Measurements from ENCODE around the gene RPE65. TPM values are rescaled to one million over a fixed set of nuclear protein-coding genes. Genes with fewer than 3 reads are reported as not detected.
"Not testable (repeated sequence)": the region's sequence is repeated elsewhere in the genome, so short reads cannot be mapped to it uniquely, and the experiment has no call there.

Gene RPE65
- polyA plus RNA-seq (2014; cell fraction: cytosol; rRNA removed) = not detected in 2 replicates
- polyA plus RNA-seq (2014; cell fraction: nucleus; rRNA removed) = not detected in 2 replicates

DNA sequence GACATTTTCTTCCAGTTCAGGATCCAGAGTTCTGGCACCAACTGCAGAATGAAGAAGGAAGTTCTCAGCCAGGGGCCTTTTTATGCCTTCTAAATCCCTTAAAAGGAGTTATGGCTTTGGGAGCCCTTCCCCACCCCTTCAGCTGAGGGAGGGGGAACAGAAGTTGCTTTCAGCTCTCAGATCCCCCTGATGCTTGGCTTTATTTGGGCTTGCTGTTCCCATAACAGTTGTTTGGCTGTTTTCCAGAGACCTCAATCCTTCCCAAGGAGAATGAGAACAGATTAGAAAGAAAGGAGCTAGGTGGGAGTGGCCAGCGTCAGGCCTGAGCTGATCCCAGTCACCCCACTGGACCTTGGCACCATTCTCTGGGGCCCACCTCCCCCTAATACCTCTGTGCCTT lies at the start of gene RPE65:
TSS of gene RPE65 (minus strand) at position 54 of the 400 bp plus-strand sequence. CDS start at position 5, 49 bp downstream.
- no peak for DNase-seq (ENCODE audit: low spot score)

- DNase-seq (ENCODE audit: low spot score) = no peak
Measured at GRCh38 chr1:68497358-68497698, 47.6 kb upstream of the RPE65 start.

DNA sequence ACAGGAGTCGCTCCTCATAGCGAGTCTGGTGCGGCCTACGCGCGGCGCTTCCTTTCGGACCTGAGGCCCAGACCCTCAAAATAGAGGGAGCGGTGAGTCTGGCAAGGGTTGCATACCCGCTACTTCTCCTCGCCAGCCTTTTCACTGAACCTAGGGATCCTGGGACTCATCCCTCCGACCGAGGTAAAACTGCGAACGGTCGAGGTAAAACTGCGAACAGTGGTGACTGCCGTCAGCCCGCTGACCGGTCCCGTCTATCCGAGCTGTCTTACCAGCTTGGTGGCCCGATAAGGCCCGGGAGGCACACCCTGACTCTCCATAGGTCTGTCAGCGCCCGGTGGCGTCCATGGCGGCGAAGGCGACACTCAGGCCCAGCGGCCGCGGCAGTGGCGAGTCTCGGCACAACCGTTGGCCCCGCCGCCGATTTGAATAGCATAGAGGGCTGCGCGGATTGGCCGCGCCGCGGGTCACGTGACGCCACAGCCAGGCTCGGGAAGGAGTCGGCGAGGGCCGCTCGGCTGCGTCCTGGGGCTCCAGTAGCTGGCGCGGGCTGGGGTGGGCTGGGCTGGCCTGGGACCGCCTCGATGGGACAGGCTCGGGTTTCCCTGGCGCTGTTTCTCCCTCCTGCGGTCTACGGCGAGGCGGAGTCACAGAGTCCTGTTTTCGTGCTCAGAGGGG lies 47.1 kb upstream of the RPE65 start, which contains the start of gene DEPDC1:
TSS of gene DEPDC1 (minus strand) at position 403 of the 678 bp plus-strand sequence. CDS start at position 320, 83 bp downstream.
- peak; percentile 86 for DNase-seq (ENCODE audit: low spot score)

DNA sequence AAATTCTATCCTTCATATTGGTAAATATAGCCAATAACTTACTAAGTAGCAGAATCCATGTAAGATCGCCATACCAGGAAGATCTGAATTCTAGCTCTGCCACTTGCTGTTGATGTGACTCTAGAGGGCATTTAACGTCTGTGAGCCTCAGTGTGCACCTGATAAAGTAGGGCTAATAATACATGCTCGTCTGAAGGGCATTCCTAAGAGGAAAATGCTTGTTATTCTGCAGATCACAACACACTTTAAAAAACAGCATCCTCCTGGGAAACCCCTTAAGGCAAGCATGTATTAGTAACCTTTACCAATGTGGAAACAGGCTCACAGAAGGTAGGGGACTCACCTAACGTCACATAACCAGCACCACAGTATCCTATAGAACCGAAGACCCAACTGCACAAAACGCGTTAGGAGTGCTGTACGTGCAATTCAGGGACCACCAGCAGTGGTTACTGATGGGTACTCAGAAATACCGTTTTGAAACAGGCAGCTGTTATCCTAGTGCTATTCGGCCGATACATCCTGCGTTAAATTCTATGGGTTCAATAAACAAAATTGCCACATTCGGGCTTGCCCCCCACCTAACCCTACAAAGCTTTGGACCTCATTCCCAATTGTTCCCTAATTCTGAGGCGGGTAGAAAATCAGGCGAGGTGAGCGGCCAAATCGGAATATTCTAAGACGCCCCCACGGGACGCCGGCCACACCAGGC lies 46.4 kb upstream of the RPE65 start:
- peak; percentile 6 for DNase-seq (ENCODE audit: low spot score)

DNA sequence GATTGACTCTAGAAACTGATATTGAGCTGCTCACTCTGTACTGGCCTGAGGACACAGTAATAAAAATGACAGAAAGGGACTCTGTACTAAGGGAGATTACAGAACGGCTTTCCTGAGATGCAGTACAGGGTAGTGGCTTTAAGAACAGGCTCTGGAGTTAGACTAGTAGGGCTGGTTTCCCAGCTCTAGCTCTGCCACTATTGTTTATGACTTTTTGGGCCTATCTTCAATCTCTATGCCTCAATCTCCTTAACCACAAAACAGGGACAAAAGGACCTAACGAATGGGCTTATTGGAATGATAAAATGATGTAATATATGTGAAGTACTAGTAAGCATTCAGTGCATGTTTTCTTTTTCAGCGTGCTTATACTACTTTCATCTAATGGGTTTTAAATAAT lies 45.8 kb upstream of the RPE65 start:
- no peak for DNase-seq (ENCODE audit: low spot score)

DNA sequence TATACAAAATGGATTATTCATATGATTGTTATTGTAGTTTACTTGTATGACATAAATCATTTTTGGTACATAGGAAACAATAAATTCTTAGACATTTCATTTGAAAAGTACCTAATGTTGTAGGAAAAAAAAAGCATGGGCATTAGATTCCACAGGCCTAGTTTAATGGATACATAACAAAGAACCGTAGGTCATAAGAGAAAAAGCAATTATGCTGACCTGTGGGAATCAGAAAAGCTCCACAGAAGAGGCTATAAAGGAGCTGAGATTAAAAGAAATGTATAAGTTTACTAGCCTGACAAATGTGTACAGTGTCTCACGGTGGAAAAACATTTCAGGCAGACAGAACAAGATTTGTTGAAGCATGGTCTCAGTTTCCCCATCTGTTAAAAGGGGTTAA lies 43.4 kb upstream of the RPE65 start:
- no peak for DNase-seq (ENCODE audit: low spot score)

- not testable (repeated sequence) for DNase-seq (ENCODE audit: low spot score)
Measured at GRCh38 chr1:68492255-68492654, 42.5 kb upstream of the RPE65 start.

DNA sequence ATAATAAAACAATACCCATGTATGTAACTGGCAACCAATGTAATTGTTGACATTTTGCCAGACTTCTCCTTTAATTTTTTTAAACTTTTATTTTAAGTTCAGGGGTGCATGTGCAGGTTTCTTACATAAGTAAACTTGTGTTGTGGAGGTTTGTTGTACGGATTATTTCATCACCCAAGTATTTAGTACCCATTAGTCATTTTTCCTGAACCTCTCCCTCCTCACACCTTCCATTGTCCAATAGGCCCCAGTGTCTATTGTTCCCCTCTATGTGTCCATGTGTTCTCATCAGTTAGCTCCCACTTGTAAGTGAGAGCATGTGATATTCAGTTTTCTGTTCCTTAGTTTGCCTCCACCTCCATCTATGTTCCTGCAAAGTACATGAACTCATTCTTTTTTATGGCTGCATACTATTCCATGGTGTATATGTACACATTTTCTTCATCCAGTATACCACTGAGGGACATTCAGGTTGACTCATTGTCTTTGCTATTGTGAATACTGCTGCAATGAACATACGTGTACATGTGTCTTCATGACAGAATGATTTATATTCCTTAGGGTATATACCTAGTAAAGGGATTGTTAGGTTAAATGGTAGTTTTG lies 40.4 kb upstream of the RPE65 start:
- no peak for DNase-seq (ENCODE audit: low spot score)

DNA sequence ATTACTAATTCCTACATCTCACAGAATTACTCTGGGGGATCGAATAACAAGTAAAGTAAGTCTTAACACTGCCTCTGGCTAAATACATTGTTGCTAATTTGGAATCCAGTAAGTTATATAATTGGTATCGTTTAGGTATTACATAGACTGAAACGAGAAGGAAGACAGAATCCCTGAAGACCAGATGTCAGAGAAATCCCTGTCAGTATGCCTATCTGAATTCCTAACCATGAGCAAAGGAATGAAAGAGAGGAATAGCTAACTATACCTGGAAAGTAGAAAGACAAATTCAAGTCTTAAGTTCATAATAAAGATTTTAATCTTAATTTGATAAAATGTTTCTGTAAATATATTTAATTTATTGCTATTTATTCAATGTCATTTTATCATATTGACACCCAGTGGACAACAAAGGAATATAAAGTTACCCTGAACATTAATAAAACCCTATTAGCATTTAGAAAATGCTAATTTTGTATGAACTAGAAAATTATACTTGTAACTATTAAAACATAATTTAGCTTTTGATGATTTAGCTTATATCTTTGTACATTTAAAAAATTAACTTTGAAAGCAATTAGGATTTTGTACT lies 35.8 kb upstream of the RPE65 start:
- DNase-seq (ENCODE audit: low spot score) = no peak

DNA sequence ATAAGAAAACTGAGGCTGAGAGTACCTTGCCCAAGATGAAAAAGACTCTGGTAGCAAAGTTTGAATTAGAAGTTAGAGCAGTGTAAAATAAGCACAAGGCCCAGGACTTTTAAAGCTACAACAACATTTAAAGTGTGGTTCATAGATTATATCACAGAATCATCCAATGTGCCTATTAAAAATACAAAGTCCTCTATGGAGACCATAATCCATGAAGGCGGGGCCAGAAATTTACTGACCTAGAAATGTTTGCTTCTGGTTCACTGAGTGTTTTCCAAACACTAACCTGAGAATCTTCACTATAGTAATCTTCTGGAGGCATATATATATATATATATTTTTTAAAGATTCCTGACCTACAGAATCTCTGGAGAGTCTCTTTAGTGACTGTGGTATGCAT lies 34.9 kb upstream of the RPE65 start:
- no peak for DNase-seq (ENCODE audit: low spot score)

DNA sequence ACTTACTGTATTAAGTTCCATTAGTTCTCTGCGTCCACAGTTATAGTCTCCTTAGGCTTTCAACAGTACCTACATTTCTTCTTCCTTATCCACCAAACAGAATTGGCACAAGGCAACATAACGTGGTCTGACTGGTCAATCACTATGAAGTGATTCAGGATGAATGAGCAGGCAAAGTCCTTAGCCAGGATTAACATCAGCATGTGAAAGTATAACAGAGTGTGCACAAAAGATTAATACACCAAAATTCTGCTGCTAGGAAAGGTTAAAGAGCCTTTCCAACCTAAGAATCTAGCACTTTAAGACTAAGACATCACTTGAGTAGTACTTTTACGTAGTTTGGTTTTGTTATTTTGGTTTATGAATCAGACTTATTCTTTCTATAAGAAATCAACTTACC lies 31.3 kb upstream of the RPE65 start:
- DNase-seq (ENCODE audit: low spot score) = no peak

DNA sequence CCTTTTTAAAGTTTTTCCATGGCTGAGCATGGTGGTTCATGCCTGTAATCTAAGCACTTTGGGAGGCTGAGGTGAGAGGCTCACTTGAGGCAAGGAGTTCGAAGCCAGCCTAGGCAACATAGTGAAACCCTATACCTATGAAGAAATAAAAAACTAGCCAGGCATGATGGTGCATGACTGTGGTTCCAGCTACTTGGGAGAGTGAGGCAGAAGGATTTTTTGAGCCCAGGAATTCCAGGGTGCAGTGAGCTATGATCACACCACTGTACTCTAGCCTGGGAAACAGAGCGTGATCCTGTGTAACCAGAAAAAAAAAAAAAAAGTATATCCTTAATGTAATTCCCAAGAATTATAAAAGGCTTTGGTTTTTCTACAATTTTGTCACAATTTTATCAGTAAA lies 29.7 kb upstream of the RPE65 start:
- DNase-seq (ENCODE audit: low spot score) = no peak

- no peak for DNase-seq (ENCODE audit: low spot score)
Measured at GRCh38 chr1:68478662-68479061, 28.9 kb upstream of the RPE65 start.

DNA sequence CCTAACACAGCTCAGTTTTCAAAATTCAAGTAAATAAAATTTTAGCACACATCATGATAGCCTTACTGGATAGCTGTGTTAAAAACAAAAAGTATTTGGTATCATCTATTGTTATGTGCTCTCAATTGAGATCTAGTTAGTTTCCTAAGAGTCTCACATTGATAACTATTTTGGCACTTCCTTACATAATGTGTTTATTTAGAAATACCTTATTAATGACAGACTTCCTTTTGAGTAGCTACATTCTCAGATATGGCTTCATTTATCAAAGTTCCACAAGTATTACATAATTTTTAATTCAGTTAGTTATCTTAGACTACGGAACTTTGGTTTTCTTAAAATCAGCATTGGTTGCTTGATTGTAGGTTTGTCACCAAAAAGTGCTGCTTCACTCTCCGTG lies 26.9 kb upstream of the RPE65 start:
- not testable (repeated sequence) for DNase-seq (ENCODE audit: low spot score)

DNA sequence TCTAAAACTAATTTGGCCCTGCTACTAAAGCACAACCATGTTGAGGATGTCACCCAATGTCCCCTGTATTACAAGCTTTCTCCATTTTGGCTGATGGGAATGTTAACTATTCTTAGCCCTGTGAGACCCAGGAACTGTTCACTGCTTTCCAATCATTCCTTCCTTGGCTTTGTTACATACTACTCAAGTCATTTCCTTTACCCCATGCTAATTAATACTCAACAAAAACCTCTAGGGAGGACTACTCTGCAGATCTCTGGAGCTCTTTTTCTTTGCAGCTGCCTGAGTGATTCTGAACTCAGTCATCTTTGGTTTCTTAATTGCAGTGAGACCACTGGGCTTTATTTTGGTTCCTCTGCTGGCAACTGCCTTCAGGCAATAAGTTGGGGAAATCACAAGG lies 23.3 kb upstream of the RPE65 start:
- DNase-seq (ENCODE audit: low spot score) = no peak

- no peak for DNase-seq (ENCODE audit: low spot score)
Measured at GRCh38 chr1:68470388-68470970, 20.7 kb upstream of the RPE65 start.

DNA sequence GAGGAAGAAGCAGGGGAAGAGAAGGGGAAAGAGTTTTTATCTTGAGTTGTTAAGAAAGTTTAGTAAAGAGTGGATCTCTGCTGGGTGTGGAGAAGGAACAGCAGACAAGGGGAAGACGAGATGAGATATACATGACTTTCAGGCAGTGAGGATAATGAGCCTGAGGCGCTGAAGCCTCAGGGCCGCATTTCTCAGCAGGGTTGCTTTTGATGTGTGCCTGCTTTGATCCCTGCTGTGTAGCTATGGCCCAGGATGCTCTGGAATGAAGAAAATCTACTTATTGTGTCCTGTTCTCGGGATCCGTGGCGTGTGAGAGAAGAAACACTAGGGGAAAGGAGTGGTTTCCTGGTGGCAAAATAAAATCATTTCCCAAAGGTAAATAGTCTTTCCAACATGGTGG lies 15.1 kb upstream of the RPE65 start:
- no peak for DNase-seq (ENCODE audit: low spot score)

DNA sequence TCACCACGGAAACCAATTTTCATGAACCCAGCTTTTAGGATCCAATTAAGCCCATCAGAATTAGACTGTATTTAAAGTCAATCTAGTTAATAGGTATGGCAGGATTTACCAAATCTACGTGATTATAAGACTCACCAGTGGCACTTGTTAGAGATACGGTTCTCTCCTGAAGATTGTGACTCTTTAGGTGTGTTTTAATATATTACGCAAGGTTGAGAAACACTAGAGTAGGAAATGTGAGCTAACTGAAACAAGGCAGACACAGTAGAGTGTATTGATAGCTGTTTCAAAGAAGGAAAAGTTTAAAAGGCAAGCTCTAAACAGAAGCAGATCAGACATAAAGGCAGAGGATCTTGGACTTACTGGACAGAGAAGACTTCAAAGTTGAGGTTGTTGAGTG lies 11.2 kb upstream of the RPE65 start:
- no peak for DNase-seq (ENCODE audit: low spot score)

GRCh38 chr1:68459796-68460195 lies 10.0 kb upstream of the RPE65 start:
- no peak for DNase-seq (ENCODE audit: low spot score)

DNA sequence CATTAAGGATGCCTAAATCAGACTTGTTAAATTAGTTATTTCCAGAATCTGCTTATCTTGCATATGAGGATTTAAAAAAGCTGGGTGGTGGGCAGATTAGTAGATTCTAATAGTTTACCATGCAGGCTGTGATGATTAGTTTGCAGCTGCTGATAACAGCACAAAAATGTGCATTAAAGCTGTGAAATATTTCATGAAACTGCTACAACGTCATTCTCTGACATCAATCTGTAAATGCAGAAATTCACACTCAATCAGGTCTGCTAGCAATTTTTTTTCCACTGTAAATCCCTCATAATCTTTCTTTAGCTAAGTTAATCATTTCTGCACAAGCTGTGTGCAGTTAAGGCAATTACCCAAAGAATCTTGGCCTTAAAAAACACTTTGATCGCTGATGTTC lies 9.3 kb upstream of the RPE65 start:
- no peak for DNase-seq (ENCODE audit: low spot score)

GRCh38 chr1:68456202-68456601 lies 6.4 kb upstream of the RPE65 start:
- no peak for DNase-seq (ENCODE audit: low spot score)

DNA sequence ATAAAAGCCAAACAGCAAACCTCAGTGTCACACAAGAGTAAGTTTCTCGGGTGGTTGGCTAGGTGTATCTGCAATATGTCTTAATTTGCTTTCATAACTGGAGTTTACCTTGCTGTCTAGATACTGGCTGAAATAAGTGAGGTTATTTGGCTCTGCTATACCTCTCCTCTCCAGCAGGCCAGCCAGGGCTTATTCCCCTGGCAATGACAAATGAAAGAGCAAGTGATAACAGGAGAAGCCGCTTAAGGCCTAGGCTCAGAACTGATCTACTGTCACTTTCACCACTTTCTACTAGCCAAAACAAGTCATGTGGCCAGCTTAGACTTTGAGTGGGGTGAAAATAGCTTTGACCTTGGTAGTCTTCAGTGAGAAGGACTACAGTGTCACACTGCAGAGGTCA lies 4.8 kb upstream of the RPE65 start:
- no peak for DNase-seq (ENCODE audit: low spot score)
